HEK293 (cell line): ENCODE measurements around the gene ICAM2.

Source experiments
- SP7 ChIP-seq: fragments of 450-650 bp; formaldehyde crosslinking; IDR thresholded peaks from 2 replicates; pipeline ENCODE4 v1.5.1; 2016; ENCODE audit warnings: missing biosample characterization, missing genetic modification characterization
- ZNF747 ChIP-seq: fragments of 450-650 bp; formaldehyde crosslinking; IDR thresholded peaks from 2 replicates; pipeline ENCODE4 v1.5.1; 2016; ENCODE audit warnings: missing biosample characterization, missing genetic modification characterization
- TF ChIP-seq, protein P1 (sequence below): fragments of 450-650 bp; formaldehyde crosslinking; IDR thresholded peaks from 2 replicates; pipeline ENCODE4 v1.5.1; 2016; ENCODE audit warnings: missing biosample characterization, missing genetic modification characterization

- TF ChIP-seq, protein P1, sequence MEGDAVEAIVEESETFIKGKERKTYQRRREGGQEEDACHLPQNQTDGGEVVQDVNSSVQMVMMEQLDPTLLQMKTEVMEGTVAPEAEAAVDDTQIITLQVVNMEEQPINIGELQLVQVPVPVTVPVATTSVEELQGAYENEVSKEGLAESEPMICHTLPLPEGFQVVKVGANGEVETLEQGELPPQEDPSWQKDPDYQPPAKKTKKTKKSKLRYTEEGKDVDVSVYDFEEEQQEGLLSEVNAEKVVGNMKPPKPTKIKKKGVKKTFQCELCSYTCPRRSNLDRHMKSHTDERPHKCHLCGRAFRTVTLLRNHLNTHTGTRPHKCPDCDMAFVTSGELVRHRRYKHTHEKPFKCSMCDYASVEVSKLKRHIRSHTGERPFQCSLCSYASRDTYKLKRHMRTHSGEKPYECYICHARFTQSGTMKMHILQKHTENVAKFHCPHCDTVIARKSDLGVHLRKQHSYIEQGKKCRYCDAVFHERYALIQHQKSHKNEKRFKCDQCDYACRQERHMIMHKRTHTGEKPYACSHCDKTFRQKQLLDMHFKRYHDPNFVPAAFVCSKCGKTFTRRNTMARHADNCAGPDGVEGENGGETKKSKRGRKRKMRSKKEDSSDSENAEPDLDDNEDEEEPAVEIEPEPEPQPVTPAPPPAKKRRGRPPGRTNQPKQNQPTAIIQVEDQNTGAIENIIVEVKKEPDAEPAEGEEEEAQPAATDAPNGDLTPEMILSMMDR (tag by site-specific recombination): no peak
- TF ChIP-seq SP7 (tag by site-specific recombination) (no peak), ZNF747 (no peak)
Observed at GRCh38 chr17:63973930-63974593, 46.4 kb downstream of the ICAM2 start.
